WTC11 (cell line): ENCODE results near the gene UCHL1.

Experiments
- CTCF ChIP-seq: fragments of 200-600 bp; IDR thresholded peaks from 2 replicates; pipeline ENCODE4 v1.8.0; 2022; ENCODE audit warnings: antibody characterized with exemption
- NFE2L1 ChIP-seq: sonication (generic); formaldehyde crosslinking; IDR thresholded peaks from 2 replicates; pipeline ENCODE4 v1.8.1; 2023; ENCODE audit warnings: missing genetic modification reagents
- NFYB ChIP-seq: sonication (generic); formaldehyde crosslinking; conservative IDR thresholded peaks from 2 replicates; pipeline ENCODE4 v1.8.0; 2022; ENCODE audit warnings: low read depth, missing genetic modification reagents
- NR2C2 ChIP-seq: sonication (generic); formaldehyde crosslinking; IDR thresholded peaks from 2 replicates; pipeline ENCODE4 v1.8.0; 2022; ENCODE audit warnings: mild to moderate bottlenecking, missing genetic modification reagents
- TCF7 ChIP-seq: sonication (generic); formaldehyde crosslinking; IDR thresholded peaks from 2 replicates; pipeline ENCODE4 v1.8.0; 2022; ENCODE audit warnings: mild to moderate bottlenecking, low read depth, missing genetic modification reagents, moderate library complexity
- USF1 ChIP-seq: sonication (generic); formaldehyde crosslinking; IDR thresholded peaks from 2 replicates; pipeline ENCODE4 v1.8.0; 2022; ENCODE audit warnings: mild to moderate bottlenecking, missing genetic modification reagents

- no peak for TF ChIP-seq NR2C2
- TF ChIP-seq NFYB = no peak
- no peak for TF ChIP-seq CTCF
- no peak for TF ChIP-seq TCF7 (CRISPR knock-in tag)
- no peak for TF ChIP-seq USF1
- no peak for TF ChIP-seq NFE2L1 (CRISPR knock-in tag)
Measured at GRCh38 chr4:41308398-41308797, 51.7 kb downstream of the UCHL1 start.
